Skeletal muscle tissue (tissue), 4 donors: ENCODE measurements around the gene CDH23. TPM values are rescaled to one million over a fixed set of nuclear protein-coding genes. Genes with fewer than 3 reads are reported as not detected.

Experiments
- H3K27ac ChIP-seq: one replicate; pipeline ENCODE4 v1.7.0; 2013; ENCODE audit warnings: mild to moderate bottlenecking, low read depth, low read length, inconsistent platforms
- H3K27me3 ChIP-seq, 3 donors: one replicate each; pipeline ENCODE4 v1.7.0; 2013; ENCODE audit warnings: low read length in 3 of 3; ENCODE audit not compliant: control insufficient read depth in 3 of 3, insufficient read depth in 3 of 3
- H3K36me3 ChIP-seq, 3 donors: one replicate each; pipeline ENCODE4 v1.7.0; 2013; ENCODE audit warnings: low read length in 3 of 3; ENCODE audit not compliant: control insufficient read depth in 3 of 3, insufficient read depth in 3 of 3
- H3K4me1 ChIP-seq, 3 donors: one replicate each; pipeline ENCODE4 v1.7.0; 2013; ENCODE audit warnings: low read length in 3 of 3, mild to moderate bottlenecking in 3 of 3; ENCODE audit not compliant: control insufficient read depth in 3 of 3, insufficient read depth in 3 of 3
- H3K4me3 ChIP-seq, 3 donors: one replicate each; pipeline ENCODE4 v1.7.0; 2013; ENCODE audit warnings: low read length in 3 of 3
- H3K9ac ChIP-seq, 3 donors: one replicate each; pipeline ENCODE4 v1.7.0; 2013; ENCODE audit warnings: low read length in 3 of 3, mild to moderate bottlenecking in 3 of 3, moderate library complexity in 2 of 3, low read depth in 1 of 3
- H3K9me3 ChIP-seq, 3 donors: one replicate each; pipeline ENCODE4 v1.7.0; 2013; ENCODE audit warnings: low read length in 3 of 3; ENCODE audit not compliant: control insufficient read depth in 3 of 3
- total RNA-seq: library from RNA; depleted of rRNA; stranded (reverse); fragments of >200 nt; gene quantifications from one replicate; pipeline ENCODE4 v1.2.3, GENCODE V29; 2014
- donor health status: Osteomylitis.

Gene CDH23
- total RNA-seq, 1 donor from 2014 or later: 3.7 TPM

DNA sequence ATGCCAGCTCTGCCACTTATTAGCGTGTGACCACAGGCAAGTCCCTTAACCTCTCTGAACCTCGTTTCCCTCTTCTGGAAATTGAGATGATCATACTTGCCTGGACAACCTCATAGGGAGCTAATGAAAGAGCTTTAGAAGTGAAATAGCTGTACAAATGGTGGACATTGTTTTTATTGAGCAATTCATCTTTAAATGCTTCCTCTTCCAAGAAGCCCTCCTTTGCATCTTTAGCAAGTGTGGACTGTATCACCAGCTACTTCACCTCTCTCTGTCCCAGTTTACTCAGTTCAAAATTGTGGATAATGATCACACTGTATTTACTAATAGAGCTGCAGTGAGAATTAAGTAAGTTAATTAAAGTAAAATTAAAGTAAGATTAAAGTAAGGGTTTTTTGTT, 61.7 kb downstream of the CDH23 start:
- H3K27ac ChIP-seq: no peak overlapping the region
- no peaks in the 10 kb centered on the region for H3K9me3 ChIP-seq
- H3K36me3 ChIP-seq: no peaks in the 10 kb centered on the region
- peaks cover 3 to 9% (median 5%) of the 10 kb centered on the region in 3 donors for H3K27me3 ChIP-seq
- H3K9ac ChIP-seq: no peak overlapping the region
- H3K4me1 ChIP-seq: peaks cover 3 to 15% (median 5%) of the 10 kb centered on the region in 3 donors
- no peak overlapping the region for H3K4me3 ChIP-seq

DNA sequence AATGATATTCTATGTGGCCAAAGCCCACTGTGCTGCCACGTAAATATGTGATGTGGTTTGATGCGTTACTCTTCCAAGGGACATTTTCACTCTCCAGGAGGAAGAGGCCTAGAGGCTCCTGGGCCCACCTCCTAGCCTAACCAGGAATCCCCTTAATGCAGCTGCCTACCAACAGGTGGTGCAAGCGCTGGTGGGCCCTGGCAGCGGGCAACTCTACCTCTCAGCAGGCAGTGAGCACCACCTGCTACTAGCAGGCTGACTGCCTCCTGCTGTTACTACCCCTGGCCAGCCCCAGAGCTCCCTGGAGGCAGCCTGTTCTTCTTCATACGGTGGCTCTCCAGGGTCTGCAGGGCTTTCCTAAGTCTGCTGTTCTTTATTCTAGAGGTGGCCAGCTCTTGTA, 62.8 kb downstream of the CDH23 start:
- Histone ChIP-seq H3K27me3 (peaks cover 3 to 9% (median 5%) of the 10 kb centered on the region in 3 donors), H3K4me3 (no peak overlapping the region), H3K36me3 (no peaks in the 10 kb centered on the region), H3K4me1 (peaks cover 3 to 15% (median 5%) of the 10 kb centered on the region in 3 donors), H3K9me3 (no peaks in the 10 kb centered on the region), H3K9ac (no peak overlapping the region), H3K27ac (no peak overlapping the region)

DNA sequence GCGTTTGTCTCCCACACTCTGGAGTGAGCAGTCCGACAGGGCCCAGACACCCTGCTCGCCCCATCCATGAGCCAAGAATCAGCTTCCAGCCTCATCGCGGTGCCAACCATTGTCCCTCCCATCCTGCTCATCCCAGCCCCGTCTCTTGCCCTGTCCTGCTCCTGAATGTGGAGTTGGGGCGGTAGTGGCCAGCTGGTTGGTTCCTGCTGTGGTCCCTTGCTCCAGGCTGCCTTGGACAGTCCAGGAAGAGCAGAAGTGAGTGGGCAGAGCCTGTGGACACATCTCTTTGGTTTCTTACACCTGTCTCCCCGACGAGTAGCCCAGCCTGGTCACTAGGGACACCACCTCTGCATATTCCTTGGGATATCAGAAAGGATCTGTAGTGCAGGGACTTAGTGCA, 63.9 kb downstream of the CDH23 start:
- H3K4me1 ChIP-seq: peaks cover 3 to 16% (median 5%) of the 10 kb centered on the region in 3 donors
- H3K9ac ChIP-seq: no peak overlapping the region
- H3K27me3 ChIP-seq: peaks cover 3 to 9% (median 5%) of the 10 kb centered on the region in 3 donors
- H3K36me3 ChIP-seq: no peaks in the 10 kb centered on the region
- no peaks in the 10 kb centered on the region for H3K9me3 ChIP-seq
- no peak overlapping the region for H3K4me3 ChIP-seq
- no peak overlapping the region for H3K27ac ChIP-seq

DNA sequence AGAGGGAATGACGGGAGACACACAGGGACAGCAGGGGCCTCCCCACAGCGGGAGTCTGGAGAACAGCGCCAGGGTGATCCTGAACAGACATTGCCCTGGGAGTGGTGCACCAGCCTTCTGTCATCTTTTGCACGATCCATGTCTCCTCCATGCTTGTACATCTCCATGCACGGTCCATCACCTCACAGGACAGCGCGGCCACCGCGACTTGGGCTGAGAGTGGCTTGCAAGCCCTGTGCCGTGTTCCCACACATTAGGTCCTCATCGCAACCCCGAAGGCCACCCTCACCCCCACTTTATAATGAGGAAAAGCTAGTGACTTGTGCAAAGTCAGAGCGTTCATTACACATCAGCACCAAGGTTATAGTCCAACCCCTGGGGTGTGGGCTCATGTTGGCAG, 64.7 kb downstream of the CDH23 start:
- Histone ChIP-seq H3K27ac (no peak overlapping the region), H3K27me3 (peaks cover 3 to 9% (median 5%) of the 10 kb centered on the region in 3 donors), H3K4me3 (no peak overlapping the region), H3K36me3 (no peaks in the 10 kb centered on the region), H3K9me3 (no peaks in the 10 kb centered on the region), H3K9ac (no peak overlapping the region), H3K4me1 (peaks cover 3 to 17% (median 5%) of the 10 kb centered on the region in 3 donors)

DNA sequence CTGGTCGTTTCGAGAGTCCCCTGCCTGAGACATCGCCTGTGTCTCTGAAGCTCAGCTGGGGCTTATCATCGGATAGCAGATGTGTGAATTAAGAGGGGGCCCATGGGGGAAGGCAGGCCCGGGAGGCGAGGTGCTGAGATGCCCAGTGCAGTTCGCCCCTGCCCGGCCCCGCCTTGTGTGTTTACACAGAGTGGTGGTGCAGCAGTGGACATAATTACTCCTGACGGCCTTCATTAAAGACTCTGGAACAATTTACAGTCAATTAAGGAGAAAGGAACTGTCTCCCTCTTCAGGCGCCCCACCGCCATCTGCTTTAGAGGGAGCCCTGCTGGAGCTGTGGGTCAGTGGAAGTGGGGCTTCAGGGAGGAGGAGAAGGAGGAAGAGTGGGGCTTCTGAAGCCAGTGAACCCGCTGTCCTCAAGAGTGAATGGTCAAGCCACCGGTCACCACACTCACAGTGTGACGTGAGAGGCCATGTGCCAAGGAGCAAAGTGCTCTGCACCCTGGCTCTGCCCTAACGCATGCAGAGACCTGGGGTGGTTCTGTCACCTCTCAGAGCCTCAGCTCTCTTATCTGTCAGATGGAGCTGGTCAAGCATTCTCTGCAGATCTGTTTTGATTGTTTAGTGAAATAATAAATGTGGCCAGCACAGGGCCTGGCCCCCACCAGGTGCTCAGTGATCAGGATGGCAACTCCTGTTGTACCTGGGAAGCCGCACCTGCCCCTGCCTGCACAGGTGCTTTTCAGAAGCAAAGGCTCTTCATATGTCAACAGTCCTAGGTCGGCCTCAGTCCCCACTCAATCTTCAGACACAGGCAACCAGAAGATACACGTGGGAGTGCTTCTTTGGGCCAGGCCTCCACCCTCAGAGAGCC, 65.6 kb downstream of the CDH23 start:
- H3K36me3 ChIP-seq: no peaks in the 10 kb centered on the region
- peaks cover 3 to 9% (median 5%) of the 10 kb centered on the region in 3 donors for H3K27me3 ChIP-seq
- H3K27ac ChIP-seq: no peak overlapping the region
- no peak overlapping the region for H3K9ac ChIP-seq
- no peaks in the 10 kb centered on the region for H3K9me3 ChIP-seq
- no peak overlapping the region for H3K4me3 ChIP-seq
- H3K4me1 ChIP-seq: peaks cover 3 to 16% (median 5%) of the 10 kb centered on the region in 3 donors

DNA sequence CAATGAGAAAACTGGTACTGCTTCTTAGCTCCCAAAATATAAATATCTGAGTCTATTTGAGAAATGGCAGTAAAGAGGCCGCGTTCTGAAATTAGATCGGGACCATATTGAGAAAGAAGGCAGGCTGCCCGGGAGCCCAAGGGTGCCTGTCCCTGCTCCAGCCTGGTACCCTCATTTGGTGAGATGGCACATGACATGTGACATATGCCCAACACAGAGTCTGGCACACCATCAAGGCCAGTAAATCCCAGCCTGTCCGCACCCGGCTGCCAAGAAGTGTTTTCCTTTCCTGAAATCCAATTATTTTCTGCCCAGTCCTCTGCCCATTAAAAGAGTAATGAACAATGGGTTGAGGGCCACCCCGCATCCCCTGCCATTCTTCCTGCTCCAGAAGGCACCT, 66.4 kb downstream of the CDH23 start:
- Histone ChIP-seq H3K9me3 (no peaks in the 10 kb centered on the region), H3K9ac (no peak overlapping the region), H3K27me3 (peaks cover 3 to 9% (median 5%) of the 10 kb centered on the region in 3 donors), H3K27ac (no peak overlapping the region), H3K4me3 (no peak overlapping the region), H3K36me3 (no peaks in the 10 kb centered on the region), H3K4me1 (peaks cover 0 to 8% (median 2%) of the 10 kb centered on the region in 3 donors)

DNA sequence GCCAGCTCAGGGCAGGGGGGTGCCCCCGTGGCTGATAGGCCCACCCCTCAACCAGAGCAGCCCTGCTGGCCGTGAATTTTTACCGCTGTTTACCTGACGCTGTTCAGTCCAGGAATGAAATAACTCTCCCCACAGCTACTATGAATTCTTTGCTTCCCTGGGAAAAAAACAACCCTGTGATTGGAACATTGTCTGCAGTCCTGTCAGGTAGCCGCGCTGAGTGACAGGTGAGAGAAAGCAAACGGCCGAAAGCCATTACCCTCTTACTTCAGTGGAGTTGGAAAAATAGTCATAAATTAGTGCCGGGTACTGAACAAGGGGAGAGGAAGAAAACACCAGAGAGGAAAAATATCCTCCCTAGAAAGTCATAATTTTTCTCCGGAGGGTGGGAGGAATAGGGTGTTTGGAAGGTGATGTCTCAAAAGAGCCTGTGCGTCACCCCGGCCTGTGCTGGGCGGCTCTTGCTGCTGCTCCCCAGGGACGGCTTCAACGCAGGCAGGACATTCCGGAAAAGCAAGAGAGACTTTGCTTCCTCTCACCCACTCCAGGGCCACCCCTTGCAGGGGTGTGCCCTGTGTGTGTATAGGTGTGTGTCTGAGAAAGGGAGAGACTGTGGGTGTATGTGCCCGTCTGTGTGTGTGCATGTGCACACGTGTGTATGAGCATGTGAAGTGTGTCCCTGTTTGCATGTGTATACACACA, 69.0 kb downstream of the CDH23 start:
- H3K36me3 ChIP-seq: no peaks in the 10 kb centered on the region
- H3K4me3 ChIP-seq: no peak overlapping the region
- no peak overlapping the region for H3K27ac ChIP-seq
- H3K9ac ChIP-seq: no peak overlapping the region
- peaks cover 3 to 7% (median 3%) of the 10 kb centered on the region in 3 donors for H3K27me3 ChIP-seq
- no peaks in the 10 kb centered on the region for H3K9me3 ChIP-seq
- peaks cover 0 to 8% (median 0%) of the 10 kb centered on the region in 3 donors for H3K4me1 ChIP-seq

DNA sequence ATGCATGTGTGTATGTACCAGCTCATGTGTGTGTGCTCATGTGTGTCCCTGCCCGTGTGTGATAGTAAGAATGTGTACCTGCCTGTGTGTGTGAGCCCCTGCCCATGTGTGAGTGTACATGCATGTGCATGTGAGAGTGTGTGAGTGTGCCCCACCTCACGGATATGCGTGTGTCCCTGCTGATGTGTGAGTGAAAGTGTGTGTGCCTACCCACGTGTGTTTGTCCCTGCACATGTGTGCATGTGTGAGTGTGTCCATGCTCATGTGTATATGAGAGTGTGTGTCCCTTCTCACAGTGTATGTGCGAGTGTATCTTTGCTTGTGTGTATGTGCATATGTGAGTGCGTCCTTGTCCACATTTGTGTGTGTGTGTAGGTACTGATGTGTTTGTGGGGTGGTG, 69.6 kb downstream of the CDH23 start:
- no peak overlapping the region for H3K4me3 ChIP-seq
- H3K9ac ChIP-seq: no peak overlapping the region
- H3K27ac ChIP-seq: no peak overlapping the region
- H3K4me1 ChIP-seq: peaks cover 0 to 8% (median 0%) of the 10 kb centered on the region in 3 donors
- H3K36me3 ChIP-seq: no peaks in the 10 kb centered on the region
- peaks cover 0 to 5% (median 2%) of the 10 kb centered on the region in 3 donors for H3K27me3 ChIP-seq
- no peaks in the 10 kb centered on the region for H3K9me3 ChIP-seq

DNA sequence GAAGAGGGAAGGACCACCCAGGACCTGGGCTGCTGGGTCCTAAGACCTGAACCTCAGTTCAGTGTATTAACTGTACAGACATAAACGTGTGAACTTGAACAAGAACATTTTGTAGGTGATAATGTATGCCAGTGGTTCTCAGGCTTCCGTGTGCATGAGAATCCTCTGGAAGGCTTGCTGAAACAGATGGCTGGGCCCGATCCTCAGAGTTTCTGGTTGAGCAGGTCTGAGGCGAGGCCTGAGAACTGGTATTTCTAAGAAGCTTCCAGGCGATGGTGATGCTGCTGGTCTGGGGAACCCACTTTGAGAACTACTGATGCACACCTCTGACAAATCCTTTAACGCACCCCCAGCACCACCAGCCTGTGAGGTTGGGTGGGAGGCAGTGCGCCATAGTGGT, 70.4 kb downstream of the CDH23 start:
- no peak overlapping the region for H3K4me3 ChIP-seq
- H3K36me3 ChIP-seq: no peaks in the 10 kb centered on the region
- no peak overlapping the region for H3K27ac ChIP-seq
- H3K9ac ChIP-seq: no peak overlapping the region
- peaks cover 0 to 2% (median 0%) of the 10 kb centered on the region in 3 donors for H3K27me3 ChIP-seq
- H3K4me1 ChIP-seq: peaks cover 3 to 12% (median 4%) of the 10 kb centered on the region in 3 donors
- H3K9me3 ChIP-seq: no peaks in the 10 kb centered on the region
